HEK293T (cell line): ENCODE results near the gene UBE2D1.

Experiments
- ARNT ChIP-seq: fragments of 450-650 bp; IDR thresholded peaks from 2 replicates; pipeline ENCODE4 v1.6.1; 2017; ENCODE audit warnings: mild to moderate bottlenecking
- BHLHE40 ChIP-seq: fragments of 450-650 bp; IDR thresholded peaks from 2 replicates; pipeline ENCODE4 v1.6.1; 2016; ENCODE audit warnings: mild to moderate bottlenecking, moderate library complexity, borderline replicate concordance
- FOXK2 ChIP-seq: fragments of 450-650 bp; IDR thresholded peaks from 2 replicates; pipeline ENCODE4 v1.6.1; 2016; ENCODE audit warnings: mild to moderate bottlenecking
- FOXM1 ChIP-seq: fragments of 450-650 bp; IDR thresholded peaks from 2 replicates; pipeline ENCODE4 v1.6.1; 2017; ENCODE audit warnings: mild to moderate bottlenecking, borderline replicate concordance
- L3MBTL2 ChIP-seq: fragments of 450-650 bp; conservative IDR thresholded peaks from 2 replicates; pipeline ENCODE4 v1.6.1; 2016; ENCODE audit warnings: mild to moderate bottlenecking
- NFRKB ChIP-seq: fragments of 450-650 bp; IDR thresholded peaks from 2 replicates; pipeline ENCODE4 v1.6.1; 2016; ENCODE audit warnings: mild to moderate bottlenecking, moderate library complexity
- PKNOX1 ChIP-seq: fragments of 450-650 bp; IDR thresholded peaks from 2 replicates; pipeline ENCODE4 v1.6.1; 2016
- SP1 ChIP-seq: fragments of 450-650 bp; IDR thresholded peaks from 2 replicates; pipeline ENCODE4 v1.6.1; 2017
- SUZ12 ChIP-seq: fragments of 450-650 bp; IDR thresholded peaks from 2 replicates; pipeline ENCODE4 v1.6.1; 2016; ENCODE audit warnings: mild to moderate bottlenecking
- TARDBP ChIP-seq: fragments of 450-650 bp; IDR thresholded peaks from 2 replicates; pipeline ENCODE4 v1.6.1; 2016
- ZNF384 ChIP-seq: fragments of 450-650 bp; IDR thresholded peaks from 2 replicates; pipeline ENCODE4 v1.6.1; 2016

- TF ChIP-seq SUZ12 = no peak
- TF ChIP-seq ZNF384 = no peak
- TF ChIP-seq FOXM1 = no peak
- TF ChIP-seq PKNOX1 = no peak
- no peak for TF ChIP-seq SP1
- no peak for TF ChIP-seq BHLHE40
- no peak for TF ChIP-seq NFRKB
- TF ChIP-seq TARDBP = no peak
- no peak for TF ChIP-seq FOXK2
- no peak for TF ChIP-seq ARNT
- TF ChIP-seq L3MBTL2 = no peak
These were observed 63.0 kb downstream of the UBE2D1 start for GRCh38 chr10:58397830-58398229.
